Activated CD8-positive, alpha-beta memory T cell treated with anti-CD3 and anti-CD28 coated beads for 4 hours (primary cell): ENCODE data around the gene RFTN2.
"Not testable (repeated sequence)": the region's sequence is repeated elsewhere in the genome, so short reads cannot be mapped to it uniquely, and the experiment has no call there.

Experiments
- DNase-seq, 2 donors: peaks; one replicate each; pipeline ENCODE4 v3.0.0-alpha.2; 2020; ENCODE audit warnings: low read depth in 2 of 2

The RFTN2 gene

GRCh38 chr2:197604117-197604860 lies 71.1 kb downstream of the RFTN2 start:
- no peak for DNase-seq

GRCh38 chr2:197601726-197602125 lies 73.7 kb downstream of the RFTN2 start:
- DNase-seq: no peak

GRCh38 chr2:197600306-197600705 lies 75.1 kb downstream of the RFTN2 start:
- DNase-seq: no peak

DNA sequence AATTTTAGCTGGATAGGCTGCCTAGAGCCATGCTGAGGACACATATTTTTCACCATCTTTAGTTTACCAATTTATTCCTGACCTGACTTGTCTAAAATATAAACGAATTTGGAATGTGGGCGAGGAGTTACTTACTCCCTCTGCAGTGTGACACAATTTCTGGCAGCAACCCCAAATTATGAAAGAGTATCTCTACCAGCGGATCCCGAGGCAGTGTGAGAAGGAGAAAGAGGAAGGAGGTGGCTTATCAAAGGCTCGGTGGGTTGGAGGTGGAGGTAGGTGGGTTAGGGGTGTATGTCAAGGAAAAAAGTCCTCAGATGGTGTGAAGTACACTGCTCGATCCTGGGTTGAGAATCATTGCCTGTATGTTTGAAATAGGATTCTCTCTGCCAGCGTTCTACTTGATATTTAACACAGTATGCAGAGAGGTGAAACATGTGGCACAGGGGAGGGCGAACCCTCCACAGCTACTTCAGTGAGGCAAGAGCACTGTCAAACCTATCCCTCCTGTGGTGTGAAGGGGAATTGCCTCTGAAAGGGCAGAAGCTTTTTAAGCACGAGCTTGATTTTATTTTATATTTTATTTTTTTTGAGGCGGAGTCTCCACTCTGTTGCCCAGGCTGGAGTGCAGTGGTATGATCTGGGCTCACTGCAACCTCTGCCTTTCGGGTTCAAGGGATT lies 76.0 kb downstream of the RFTN2 start:
- DNase-seq: no peak

DNA sequence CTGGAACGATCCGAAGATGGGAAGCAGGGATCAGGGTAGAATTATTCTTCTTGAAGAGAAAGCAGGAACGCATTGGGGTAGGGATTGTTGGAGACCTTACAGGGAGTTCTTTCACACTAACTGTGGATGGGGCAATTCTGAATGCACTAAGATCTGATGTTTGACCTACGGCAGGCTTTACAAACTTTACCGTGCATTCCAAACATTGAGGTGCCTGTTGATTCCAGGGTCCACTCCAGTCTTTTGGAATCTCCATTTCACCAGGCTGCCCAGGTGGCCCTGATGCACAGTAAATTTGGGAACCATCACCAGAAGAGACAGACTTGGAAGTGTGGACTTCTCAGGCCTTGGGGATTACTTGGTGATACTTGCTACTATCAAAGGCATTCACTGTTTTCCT lies 76.9 kb downstream of the RFTN2 start:
- no peak for DNase-seq

- DNase-seq: no peak
Measured at GRCh38 chr2:197597166-197597565, 78.2 kb downstream of the RFTN2 start.

GRCh38 chr2:197596766-197597165 lies 78.6 kb downstream of the RFTN2 start:
- no peak for DNase-seq

DNA sequence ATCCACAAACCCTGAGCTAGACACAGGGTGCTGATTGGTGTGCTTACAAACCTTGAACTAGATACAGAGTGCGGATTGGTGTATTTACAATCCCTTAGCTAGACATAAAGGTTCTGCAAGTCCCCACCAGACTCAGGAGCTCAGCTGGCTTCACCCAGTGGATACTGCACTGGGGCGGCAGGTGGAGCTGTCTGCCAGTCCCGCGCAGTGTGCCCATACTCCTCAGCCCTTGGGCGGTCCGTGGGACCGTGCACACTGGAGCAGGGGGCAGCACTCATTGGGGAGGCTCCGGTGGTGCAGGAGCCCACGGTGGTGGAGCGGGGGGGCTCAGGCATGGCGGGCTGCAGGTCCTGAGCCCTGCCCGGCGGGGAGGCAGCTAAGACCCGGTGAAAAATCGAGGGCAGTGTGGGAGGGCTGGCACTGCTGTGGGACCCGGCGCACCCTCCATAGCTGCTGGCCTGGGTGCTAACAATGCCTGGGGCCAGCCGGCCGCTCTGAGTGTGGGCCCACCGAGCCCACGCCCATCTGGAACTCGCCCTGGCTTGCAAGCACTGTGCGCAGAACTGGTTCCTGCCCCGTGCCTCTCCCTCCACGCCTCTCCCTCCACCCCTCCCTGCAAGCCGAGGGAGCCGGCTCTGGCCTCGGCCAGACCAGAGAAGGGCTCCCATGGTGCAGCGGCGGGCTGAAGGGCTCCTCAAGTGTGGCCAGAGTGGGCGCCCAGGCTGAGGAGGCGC lies 83.9 kb downstream of the RFTN2 start:
- DNase-seq: no peak

GRCh38 chr2:197587255-197587654 lies 88.1 kb downstream of the RFTN2 start:
- not testable (repeated sequence) for DNase-seq

DNA sequence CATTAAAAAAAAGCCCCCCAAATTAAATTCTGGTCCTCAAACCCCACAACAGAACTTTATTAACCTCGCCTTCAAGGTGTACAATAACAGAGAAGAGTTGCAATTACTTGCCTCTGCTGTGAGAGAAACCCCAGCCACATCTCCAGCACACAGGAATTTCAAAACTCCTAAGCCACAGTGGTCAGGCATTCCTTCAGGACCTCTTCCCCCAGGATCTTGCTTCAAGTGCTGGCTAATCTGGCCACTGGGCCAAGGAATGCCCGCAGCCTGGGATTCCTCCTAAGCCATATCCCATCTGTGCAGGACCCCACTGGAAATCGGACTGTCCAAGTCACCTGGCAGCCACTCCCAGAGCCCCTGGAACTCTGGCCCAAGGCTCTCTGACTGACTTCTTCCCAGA lies 95.2 kb downstream of the RFTN2 start:
- not testable (repeated sequence) for DNase-seq

- not testable (repeated sequence) for DNase-seq
Measured at GRCh38 chr2:197578294-197578693, 97.1 kb downstream of the RFTN2 start.

DNA sequence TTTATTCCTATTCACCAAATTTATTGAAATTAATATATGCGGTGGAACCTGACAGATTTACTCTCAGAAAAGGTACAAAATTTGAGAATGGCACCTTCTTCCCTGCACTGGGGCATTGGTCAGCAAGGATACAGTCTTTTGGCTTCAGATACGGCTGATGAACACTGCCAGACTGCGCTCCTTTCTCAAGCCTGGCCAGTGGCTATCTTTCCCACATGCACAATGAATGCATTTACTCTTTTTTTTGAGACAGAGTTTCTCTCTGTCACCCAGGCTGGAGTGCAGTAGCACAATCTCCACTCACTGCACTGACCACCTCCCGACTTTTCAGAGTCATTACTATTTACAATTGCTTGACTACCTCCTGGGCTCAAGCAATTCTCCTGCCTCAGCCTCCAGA lies 97.9 kb downstream of the RFTN2 start:
- DNase-seq: no peak

GRCh38 chr2:197576631-197577030 lies 98.8 kb downstream of the RFTN2 start:
- no peak for DNase-seq

DNA sequence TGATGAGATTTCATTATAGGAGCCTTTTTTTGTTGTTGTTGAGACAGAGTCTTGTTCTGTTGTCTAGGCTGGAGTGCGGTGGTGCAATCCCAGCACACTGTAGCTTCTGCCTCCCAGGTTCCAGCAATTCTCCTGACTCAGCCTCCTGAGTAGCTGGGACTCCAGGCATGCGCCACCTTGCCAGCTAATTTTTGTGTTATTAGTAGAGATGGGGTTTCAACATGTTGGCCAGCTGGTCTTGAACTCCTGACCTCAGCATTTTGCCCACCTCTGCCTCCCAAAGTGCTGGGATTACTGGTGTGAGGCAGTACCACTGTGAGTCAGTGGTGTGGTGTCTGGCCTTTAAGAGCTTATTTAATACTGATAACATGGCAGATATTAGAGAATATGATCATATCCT lies 99.4 kb downstream of the RFTN2 start:
- DNase-seq: no peak

DNA sequence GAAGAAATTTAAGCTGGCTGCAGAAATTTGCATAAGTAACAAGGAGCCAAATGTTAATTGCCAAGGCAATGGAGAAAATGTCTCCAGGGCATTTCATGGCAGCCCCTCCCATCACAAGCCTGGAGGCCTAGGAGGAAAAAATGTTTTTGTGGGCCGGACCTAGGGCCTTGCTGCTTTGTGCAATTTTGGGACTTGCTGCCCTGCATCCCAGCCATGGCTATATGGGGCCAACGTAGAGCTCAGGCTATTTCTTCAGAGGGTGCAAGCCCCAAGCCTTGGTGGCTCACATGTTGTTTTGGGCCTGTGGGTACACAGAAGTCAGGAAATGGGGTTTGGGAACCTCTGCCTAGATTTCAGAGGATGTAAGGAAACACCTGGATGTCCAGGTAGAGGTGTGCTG lies 101.8 kb downstream of the RFTN2 start:
- DNase-seq: no peak

- DNase-seq: no peak
Measured at GRCh38 chr2:197571627-197572271, 103.6 kb downstream of the RFTN2 start.

DNA sequence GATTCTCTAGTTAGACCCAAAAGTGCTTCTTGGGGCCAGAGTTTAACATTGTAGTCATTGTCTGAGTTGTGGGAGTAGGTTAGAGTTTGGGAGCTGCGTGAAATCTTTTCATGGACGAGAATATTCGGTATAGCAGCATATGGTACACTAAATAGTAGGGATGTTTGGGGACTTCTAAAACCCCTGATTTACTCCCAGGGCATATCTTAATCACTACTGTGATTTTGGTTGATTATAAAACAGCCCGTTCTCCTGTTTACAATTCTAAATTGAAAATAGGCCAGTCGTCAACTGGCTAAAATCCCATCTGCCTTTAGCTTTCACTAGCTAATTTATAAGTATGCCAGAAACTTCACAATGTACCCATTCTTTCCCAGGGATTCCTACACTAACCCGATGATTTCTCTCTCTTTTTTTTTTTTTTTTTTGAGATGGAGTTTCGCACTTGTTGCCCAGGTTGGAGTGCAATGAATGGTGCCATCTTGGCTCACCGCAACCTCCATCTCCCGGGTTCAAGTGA lies 115.2 kb downstream of the RFTN2 start:
- no peak for DNase-seq

GRCh38 chr2:197559681-197560080 lies 115.7 kb downstream of the RFTN2 start:
- no peak for DNase-seq

DNA sequence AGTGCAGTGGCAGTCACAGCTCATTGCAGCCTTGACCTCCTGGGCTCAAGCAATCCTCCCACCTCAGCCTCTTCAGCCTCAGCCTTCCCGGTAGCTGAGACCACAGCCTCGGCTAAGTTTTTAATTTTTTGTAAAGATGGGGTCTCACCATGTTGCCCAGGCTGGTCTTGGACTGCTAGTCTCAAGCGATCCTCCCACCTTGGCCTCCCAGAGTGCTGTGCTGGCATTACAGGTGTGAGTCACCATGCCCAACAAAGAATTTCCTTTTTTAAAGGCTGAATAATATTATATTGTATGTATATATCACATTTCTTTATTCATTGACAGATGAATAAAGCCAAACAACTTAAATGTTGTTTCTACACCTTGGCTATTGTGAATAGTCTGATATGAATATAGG lies 117.0 kb downstream of the RFTN2 start:
- no peak for DNase-seq

DNA sequence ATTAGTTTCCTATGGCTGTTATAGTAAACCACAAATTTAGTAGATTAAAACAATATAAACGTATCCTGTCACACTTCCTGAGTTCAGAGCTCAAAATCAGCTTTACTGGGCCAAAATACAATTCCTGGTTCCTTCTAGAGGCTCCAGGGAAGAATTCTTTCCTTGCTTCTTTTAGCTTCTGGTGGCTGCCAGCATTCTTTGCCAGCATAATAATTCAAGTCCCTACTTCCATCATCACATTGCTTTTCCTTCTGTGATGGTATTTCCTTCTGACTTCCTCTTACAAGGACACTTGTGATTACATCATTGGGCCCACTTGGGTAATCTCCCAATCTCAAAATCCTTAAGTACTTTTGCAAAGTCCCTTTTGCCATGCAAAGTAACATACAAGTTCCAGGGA lies 118.9 kb downstream of the RFTN2 start:
- no peak for DNase-seq

DNA sequence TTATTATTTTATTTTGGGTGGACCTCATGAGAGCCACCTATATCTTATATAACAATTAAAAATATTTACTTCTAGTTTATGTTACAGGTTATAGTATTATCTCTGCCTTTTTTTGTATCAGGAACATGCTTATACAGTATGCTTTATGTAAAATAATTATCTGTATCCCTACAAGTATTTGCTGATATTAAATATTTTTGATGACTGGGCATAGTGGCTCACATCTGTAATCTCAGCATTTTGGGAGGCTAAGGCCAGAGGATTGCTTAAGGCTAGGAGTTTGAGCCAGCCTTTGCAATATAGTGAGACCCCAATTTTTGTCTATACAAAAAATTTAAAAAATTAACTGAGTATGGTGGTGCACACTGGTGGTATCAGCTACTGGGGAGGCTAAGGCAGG lies 119.9 kb downstream of the RFTN2 start:
- DNase-seq: no peak

- not testable (repeated sequence) for DNase-seq
Measured at GRCh38 chr2:197551260-197551659, 124.1 kb downstream of the RFTN2 start.
